ELR (cell line): ENCODE results near the gene ZNF519.
"Not testable (repeated sequence)": the region's sequence is repeated elsewhere in the genome, so short reads cannot be mapped to it uniquely, and the experiment has no call there.

Experiments used
- DNase-seq: peaks from one replicate; pipeline ENCODE4 v3.0.0-alpha.2; 2015; ENCODE audit warnings: low read depth

Gene ZNF519

GRCh38 chr18:14147935-14148865 is 16.0 kb upstream of the ZNF519 start:
- not testable (repeated sequence) for DNase-seq

DNA sequence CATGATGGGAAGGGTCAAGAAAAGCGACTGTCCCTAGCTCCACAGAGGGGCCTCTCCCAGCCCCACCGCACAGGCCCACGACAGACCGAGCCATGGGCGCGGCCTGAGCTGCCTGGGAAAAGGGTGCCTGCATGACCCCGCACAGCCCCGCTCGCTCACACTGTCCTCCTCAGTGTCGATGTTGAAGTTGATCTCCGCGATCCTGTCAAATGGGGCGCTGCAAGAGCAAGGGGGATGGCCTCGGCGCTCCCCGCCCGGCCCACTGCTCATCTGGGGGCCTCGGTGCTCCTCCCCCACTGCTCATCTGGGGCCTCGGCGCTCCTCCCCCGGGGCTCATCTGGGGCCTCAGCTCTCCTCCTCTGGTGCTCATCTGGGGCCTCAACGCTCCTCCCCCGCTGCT is 14.5 kb upstream of the ZNF519 start:
- not testable (repeated sequence) for DNase-seq

DNA sequence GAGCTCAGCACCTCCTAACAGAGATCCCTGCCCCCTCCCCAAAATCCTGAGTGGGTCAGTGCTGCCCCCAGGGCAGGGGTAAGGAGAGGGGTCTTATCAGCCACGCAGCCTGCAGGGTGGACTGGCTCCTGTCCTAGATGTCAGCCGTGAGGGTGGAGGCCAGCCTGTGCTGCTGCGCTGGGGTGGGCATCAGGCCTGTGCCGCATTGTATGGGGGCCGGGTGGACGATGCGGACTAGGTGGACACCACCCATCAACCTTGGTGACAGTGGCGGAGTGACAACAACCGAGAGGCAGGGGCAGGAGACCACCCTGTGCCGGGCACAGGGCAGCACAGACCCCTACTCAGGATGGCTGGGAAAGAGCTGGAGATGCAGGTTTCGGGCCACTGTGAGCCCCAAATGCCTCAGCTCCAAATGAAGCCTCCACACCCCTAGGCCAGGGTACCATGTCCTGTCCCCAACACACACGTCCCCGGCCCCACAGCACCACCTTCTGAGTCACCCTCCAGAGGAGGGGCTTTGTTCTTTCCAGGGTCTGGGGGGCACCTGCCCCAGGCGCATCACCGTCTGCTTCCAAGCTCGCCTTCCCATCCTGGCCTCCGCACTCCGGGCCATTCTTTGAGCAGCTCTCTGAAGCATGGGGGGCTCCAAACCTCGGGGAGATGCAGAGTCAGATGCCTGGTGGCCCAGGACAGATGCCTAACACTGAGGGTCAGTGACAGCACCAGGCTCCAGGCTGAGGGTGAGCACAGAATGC is 13.5 kb upstream of the ZNF519 start:
- not testable (repeated sequence) for DNase-seq

- not testable (repeated sequence) for DNase-seq
Observed at GRCh38 chr18:14145021-14145420, 12.8 kb upstream of the ZNF519 start.

GRCh38 chr18:14144628-14144895 is 12.3 kb upstream of the ZNF519 start:
- no peak for DNase-seq

- DNase-seq, result not testable (repeated sequence)
Observed at GRCh38 chr18:14143871-14144627, 11.8 kb upstream of the ZNF519 start.

DNA sequence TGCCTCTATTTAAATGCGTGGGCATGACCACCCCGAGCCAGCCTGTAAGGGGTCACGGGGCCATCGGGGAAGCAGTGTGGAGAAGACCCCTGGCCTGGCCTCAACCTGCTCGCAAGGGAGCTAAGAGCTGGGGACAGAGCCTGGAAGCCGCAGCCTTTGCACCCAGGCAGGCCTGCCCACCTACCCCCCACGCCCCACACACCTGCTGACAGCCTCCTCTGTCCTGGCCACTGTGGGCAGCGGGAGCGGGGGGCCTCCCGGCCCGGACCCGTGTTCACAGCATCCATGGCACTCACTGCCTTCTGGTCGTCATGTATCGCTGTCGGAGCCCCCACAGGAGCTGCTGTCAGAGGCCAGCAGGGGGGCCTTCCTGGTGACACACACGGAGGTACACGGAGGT is 11.2 kb upstream of the ZNF519 start:
- DNase-seq, result not testable (repeated sequence)

GRCh38 chr18:14142177-14142576 is 9.9 kb upstream of the ZNF519 start:
- DNase-seq, result not testable (repeated sequence)

GRCh38 chr18:14139583-14139982 is 7.3 kb upstream of the ZNF519 start:
- not testable (repeated sequence) for DNase-seq

- DNase-seq, result peak; percentile 10
Observed at GRCh38 chr18:14137971-14138370, 5.7 kb upstream of the ZNF519 start.

- not testable (repeated sequence) for DNase-seq
Observed at GRCh38 chr18:14131696-14132270, 452 bp downstream of the ZNF519 start.

DNA sequence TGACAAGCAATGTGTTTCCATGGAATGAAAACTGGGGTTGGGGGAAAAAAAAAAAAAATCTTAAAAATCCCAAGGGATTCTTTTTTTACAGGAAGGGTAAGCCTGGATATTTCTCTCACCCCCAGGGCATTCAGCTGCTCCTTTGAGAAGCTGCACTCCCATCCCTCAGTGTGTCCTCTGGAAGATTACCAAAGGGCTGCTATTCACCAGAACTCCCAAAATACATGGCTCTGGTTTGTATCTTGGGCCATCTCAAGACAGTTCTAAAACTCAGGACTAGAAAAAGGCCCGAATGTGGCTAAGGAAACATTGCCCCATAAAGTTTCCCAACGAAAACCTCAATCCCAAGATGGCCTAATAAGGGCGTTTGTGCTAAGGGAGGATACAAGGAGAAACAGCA is 1.4 kb downstream of the ZNF519 start:
- not testable (repeated sequence) for DNase-seq

DNA sequence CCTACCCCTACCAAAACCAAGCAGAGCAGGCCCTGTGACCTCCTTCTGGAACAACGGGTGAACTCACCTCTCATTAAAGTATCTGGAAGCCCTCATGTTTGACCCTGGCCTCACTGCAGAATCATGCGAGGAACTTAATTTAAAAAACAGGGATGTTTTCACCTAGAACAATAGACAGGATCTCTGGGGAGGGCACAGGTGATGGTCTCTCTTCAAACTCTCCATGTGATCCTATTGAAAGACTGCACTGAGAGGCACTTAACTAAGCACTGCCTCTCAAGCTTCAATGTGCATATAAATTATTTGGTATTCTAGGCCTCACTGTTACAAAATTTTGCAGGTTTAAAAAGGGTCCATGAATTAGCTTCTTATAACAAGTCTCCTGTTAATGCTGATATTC is 7.5 kb downstream of the ZNF519 start:
- no peak for DNase-seq

DNA sequence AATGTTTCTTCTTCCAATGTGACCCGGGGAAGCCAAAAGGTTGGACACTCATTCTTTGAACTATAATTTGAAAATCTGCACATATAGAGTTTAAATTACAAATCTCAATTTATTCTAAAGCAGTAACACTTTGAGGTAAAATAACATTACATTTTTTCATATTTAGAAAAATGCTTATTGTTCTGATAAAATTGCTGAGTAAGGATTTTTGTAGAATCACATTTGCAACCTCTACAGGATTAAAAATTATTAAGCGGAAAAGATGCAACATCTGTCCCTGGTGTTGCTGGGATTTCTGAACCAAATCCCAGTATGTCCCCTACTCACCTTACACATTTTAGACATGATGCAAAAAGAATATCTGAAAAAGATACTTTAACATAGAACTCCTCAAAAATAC is 10.1 kb downstream of the ZNF519 start:
- no peak for DNase-seq

DNA sequence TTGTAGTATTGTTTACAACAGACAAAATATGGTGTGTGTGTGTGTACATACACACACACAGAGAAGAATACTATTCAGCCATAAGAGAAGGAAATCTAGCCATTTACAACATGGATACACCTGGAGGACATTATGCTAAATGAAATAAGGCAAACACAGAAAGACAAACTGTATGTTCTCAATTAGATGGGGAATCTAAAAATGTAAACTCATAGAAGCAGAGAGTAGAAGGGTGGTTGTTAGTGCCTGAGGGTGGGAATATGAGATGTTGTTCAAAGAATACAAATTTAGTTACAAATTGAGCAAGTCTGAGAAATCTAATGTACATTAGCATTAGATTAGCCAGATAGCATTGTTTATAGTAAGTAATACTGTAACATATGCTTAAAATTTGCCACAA is 11.3 kb downstream of the ZNF519 start:
- no peak for DNase-seq

DNA sequence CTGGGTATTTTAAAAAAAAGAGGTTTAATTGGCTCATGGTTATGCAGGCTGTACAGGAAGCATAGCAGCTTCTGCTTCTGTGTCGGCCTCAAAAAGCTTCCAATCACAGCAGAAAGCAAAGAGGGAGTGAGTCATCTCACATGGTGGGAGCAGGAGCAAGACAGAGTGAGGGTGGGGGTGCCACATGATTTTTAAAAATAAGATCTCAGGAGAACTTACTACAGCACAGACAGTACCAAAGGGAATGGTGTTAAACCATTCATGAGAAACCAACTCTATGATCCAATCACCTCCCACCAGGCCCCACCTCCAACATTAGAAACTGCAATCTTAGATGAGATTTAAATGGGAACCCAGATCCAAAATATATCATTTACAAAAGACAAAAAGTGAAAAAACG is 14.6 kb downstream of the ZNF519 start:
- no peak for DNase-seq

DNA sequence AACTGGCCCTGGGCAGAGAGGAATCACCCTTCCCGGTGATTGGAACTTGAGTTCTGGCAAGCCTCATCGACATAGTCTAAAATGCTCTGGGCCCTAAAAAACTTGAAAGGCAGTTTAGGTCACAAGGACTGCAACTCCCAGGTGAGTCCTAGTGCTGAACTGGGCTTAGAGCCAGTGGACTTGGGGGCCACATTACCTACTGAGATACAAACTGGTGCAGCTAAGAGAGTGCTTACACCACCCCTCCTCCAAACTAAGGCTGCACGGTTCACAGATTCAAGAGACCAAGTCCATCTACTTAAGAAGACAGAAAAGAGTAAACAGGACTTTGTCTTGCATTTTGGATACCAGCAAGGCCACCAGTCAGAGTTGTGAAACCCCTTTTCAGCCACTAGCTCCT is 25.3 kb downstream of the ZNF519 start:
- DNase-seq, result no peak

- peak; percentile 11 for DNase-seq
Observed at GRCh38 chr18:14104906-14105748, 27.1 kb downstream of the ZNF519 start.

DNA sequence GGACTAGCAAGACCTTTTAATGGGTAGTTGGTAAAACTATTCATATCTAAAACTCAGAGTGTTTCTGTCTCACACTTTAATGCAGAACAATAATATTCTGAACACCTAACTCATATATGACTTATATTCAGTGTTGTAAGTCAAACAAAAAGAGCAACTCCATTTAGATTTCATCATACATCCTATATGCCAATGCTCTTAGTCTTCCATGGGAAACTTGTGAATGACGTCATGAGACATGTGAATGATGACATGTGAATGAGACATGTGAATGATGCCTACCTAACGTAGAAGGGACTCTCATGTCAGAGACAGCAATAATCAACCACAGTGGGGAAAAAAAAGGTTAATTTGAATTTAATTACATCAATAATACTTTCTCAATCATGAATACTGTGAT is 28.0 kb downstream of the ZNF519 start:
- no peak for DNase-seq

GRCh38 chr18:14100503-14101286 is 31.5 kb downstream of the ZNF519 start:
- DNase-seq, result no peak
